Measurements from ENCODE around the gene MTHFD2.

- no peak for TF ChIP-seq CTCF (IDR thresholded peaks at IDR 0.05)
- no peak for TF ChIP-seq POLR2A (IDR thresholded peaks at IDR 0.05)
Measured at GRCh38 chr2:74238879-74239278, 40.5 kb downstream of the MTHFD2 start.

All from testis (tissue), 2 donors.